Esophagus squamous epithelium (tissue), 4 donors: Measurements from ENCODE around the gene CDC42BPB.

Source experiments
- POLR2A ChIP-seq, 4 donors: fragments of 450-650 bp; IDR thresholded peaks; one replicate each; pipeline ENCODE4 v1.6.1; 2017; ENCODE audit warnings: antibody characterized with exemption in 4 of 4, mild to moderate bottlenecking in 4 of 4, moderate library complexity in 3 of 4
- TF ChIP-seq, protein P1 (sequence below), 6 experiments: fragments of 450-650 bp in 4 of 6; fragments of 200-600 bp in 2 of 6; sonication (generic) in 2 of 6; IDR thresholded peaks; one replicate each; pipeline ENCODE4 v1.5.1; 2016 to 2019; ENCODE audit warnings: antibody characterized with exemption in 6 of 6, mild to moderate bottlenecking in 4 of 6, moderate library complexity in 4 of 6

DNA sequence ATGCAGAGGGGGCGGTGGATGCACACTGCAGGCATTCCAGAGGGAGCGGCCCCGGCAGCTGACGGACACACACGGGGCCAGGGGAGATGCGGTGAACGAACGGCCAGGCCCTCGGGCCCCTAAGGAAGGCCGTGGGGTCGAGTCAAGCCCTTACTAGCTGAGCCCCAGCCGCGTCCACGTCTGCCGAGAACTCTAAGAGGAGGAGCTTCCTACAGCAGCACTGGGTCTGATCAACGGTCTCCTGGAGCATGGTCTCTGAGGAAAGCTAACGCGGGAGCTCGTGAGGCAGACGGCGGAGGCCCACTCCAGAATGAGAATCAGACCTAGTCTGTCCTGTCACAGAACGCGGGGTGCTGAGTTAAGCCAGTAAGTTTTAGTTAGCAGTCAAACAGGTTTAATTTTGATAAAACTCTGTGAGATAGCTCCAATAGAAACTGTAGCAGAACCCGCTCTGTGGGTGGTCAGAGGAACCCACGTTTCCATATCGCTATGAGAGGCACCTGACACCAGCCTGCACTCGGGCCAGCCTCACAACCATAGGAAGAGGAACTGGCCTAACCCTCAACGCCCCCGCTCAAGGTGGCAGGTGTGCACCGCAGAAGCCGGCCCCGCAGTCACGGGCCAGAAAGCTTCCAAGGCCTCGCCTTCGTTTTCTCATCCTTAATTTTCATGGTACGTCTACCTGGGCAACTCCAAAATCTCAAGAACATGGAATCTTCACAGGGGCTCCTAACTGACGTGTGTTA, 55.5 kb downstream of the CDC42BPB start:
- TF ChIP-seq, protein P1, sequence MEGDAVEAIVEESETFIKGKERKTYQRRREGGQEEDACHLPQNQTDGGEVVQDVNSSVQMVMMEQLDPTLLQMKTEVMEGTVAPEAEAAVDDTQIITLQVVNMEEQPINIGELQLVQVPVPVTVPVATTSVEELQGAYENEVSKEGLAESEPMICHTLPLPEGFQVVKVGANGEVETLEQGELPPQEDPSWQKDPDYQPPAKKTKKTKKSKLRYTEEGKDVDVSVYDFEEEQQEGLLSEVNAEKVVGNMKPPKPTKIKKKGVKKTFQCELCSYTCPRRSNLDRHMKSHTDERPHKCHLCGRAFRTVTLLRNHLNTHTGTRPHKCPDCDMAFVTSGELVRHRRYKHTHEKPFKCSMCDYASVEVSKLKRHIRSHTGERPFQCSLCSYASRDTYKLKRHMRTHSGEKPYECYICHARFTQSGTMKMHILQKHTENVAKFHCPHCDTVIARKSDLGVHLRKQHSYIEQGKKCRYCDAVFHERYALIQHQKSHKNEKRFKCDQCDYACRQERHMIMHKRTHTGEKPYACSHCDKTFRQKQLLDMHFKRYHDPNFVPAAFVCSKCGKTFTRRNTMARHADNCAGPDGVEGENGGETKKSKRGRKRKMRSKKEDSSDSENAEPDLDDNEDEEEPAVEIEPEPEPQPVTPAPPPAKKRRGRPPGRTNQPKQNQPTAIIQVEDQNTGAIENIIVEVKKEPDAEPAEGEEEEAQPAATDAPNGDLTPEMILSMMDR (IDR thresholded peaks at IDR 0.05) = no peak
- TF ChIP-seq POLR2A (IDR thresholded peaks at IDR 0.05) = no peak
